ENCODE results near the gene ATG13.
"Not testable (repeated sequence)": the region's sequence is repeated elsewhere in the genome, so short reads cannot be mapped to it uniquely, and the experiment has no call there.

ATG13 gene

GRCh38 chr11:46706886-46707285 is 89.5 kb downstream of the ATG13 start:
- Histone ChIP-seq H3K9me3 (ENCODE audit: control insufficient read depth, low read depth, low read length) (no peaks in the 10 kb centered on the region), H3K27me3 (ENCODE audit: control insufficient read depth, insufficient read depth, low read length) (no peaks in the 10 kb centered on the region), H3K27ac (ENCODE audit: low read length) (no peak overlapping the region), H3K9ac (ENCODE audit: low read length) (no peak overlapping the region), H3K4me1 (ENCODE audit: control insufficient read depth, low read depth, low read length) (no peaks in the 10 kb centered on the region), H3K4me3 (ENCODE audit: low read length) (no peak overlapping the region), H3K36me3 (ENCODE audit: control insufficient read depth, low read depth, low read length) (peaks cover 41% of the 10 kb centered on the region)

DNA sequence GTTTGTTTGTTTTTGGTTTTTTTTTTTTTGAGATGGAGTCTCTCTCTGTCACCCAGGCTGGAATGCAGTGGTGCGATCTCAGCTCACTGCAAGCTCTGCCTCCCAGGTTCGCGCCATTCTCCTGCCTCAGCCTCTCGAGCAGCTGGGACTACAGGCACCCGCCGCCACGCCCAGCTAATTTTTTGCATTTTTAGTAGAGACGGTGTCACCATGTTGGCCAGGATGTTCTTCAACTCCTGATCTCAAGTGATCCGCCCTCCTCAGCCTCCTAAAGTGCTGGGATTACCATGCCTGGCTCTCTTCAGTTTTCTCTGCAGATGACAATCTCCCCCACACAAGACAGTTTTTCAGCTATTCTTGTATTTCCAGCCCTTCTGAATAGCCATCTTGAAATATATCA is 92.0 kb downstream of the ATG13 start:
- H3K9me3 ChIP-seq (ENCODE audit: control insufficient read depth, low read depth, low read length); H3K27me3 ChIP-seq (ENCODE audit: control insufficient read depth, insufficient read depth, low read length); H3K9ac ChIP-seq (ENCODE audit: low read length); H3K4me3 ChIP-seq (ENCODE audit: low read length); H3K4me1 ChIP-seq (ENCODE audit: control insufficient read depth, low read depth, low read length); H3K27ac ChIP-seq (ENCODE audit: low read length): not testable (repeated sequence)
- H3K36me3 ChIP-seq (ENCODE audit: control insufficient read depth, low read depth, low read length): peaks cover 22% of the 10 kb centered on the region

GRCh38 chr11:46710821-46711269 is 93.5 kb downstream of the ATG13 start:
- Histone ChIP-seq H3K27ac (ENCODE audit: low read length) (no peak overlapping the region), H3K9me3 (ENCODE audit: control insufficient read depth, low read depth, low read length) (no peaks in the 10 kb centered on the region), H3K4me3 (ENCODE audit: low read length) (no peak overlapping the region), H3K27me3 (ENCODE audit: control insufficient read depth, insufficient read depth, low read length) (no peaks in the 10 kb centered on the region), H3K4me1 (ENCODE audit: control insufficient read depth, low read depth, low read length) (no peaks in the 10 kb centered on the region), H3K36me3 (ENCODE audit: control insufficient read depth, low read depth, low read length) (peaks cover 8% of the 10 kb centered on the region), H3K9ac (ENCODE audit: low read length) (no peak overlapping the region)

- Histone ChIP-seq H3K4me3 (ENCODE audit: low read length) (no peak overlapping the region), H3K9me3 (ENCODE audit: control insufficient read depth, low read depth, low read length) (no peaks in the 10 kb centered on the region), H3K36me3 (ENCODE audit: control insufficient read depth, low read depth, low read length) (peaks cover 6% of the 10 kb centered on the region), H3K27me3 (ENCODE audit: control insufficient read depth, insufficient read depth, low read length) (no peaks in the 10 kb centered on the region), H3K27ac (ENCODE audit: low read length) (no peak overlapping the region), H3K4me1 (ENCODE audit: control insufficient read depth, low read depth, low read length) (no peaks in the 10 kb centered on the region), H3K9ac (ENCODE audit: low read length) (no peak overlapping the region)
Observed at GRCh38 chr11:46711303-46711702, 94.0 kb downstream of the ATG13 start.

DNA sequence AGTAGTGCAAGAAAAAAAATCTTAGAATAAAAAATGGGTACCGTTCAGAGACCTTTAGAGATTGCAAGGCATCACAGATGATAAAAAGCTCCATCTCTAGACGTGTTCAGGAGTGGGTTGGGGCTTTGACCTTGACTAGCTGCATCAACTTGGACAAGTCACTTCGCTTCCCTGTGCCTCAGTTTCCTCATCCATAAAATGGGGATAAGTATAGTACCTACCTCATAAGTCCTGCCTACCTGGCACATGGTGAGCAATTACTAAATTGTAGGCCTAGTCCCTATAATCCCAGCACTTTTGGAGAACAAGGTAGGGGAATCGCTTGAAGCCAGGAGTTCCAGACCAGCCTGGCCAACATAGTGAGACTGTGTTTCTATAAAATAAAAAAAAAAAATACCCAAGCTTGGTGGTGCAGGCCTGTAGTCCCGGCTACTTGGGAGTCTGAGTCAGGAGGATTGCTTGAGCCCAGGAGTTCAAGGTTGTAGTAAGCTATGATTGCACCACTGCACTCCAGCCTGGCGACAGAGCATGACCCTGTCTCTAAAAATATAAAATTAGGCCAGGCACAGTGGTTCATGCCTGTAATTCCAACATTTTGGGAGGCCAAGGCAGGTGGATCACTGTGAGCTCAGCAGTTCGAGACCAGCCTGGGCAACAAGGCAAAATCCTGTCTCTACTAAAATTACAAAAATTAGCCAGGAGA is 95.7 kb downstream of the ATG13 start:
- no peaks in the 10 kb centered on the region for H3K4me1 ChIP-seq (ENCODE audit: control insufficient read depth, low read depth, low read length)
- H3K27me3 ChIP-seq (ENCODE audit: control insufficient read depth, insufficient read depth, low read length): no peaks in the 10 kb centered on the region
- no peak overlapping the region for H3K4me3 ChIP-seq (ENCODE audit: low read length)
- H3K9ac ChIP-seq (ENCODE audit: low read length): no peak overlapping the region
- H3K27ac ChIP-seq (ENCODE audit: low read length): no peak overlapping the region
- H3K36me3 ChIP-seq (ENCODE audit: control insufficient read depth, low read depth, low read length): no peaks in the 10 kb centered on the region
- H3K9me3 ChIP-seq (ENCODE audit: control insufficient read depth, low read depth, low read length): no peaks in the 10 kb centered on the region

DNA sequence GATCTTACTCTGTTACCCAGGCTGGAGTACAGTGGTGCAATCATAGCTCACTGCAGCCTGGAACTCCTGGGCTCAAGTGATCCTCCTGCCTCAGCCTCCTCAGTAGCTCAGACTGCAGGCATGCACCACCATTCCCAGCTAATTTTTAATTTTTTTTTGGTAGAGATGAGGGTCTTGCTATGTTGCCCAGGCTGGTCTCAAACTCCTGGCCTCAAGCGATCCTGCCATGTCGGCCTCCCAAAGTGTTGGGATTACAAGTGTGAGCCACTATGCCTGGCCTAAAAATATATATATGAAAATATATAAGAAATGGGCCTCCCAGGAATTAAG is 100.4 kb downstream of the ATG13 start:
- not testable (repeated sequence) for H3K4me3 ChIP-seq (ENCODE audit: low read length); H3K4me1 ChIP-seq (ENCODE audit: control insufficient read depth, low read depth, low read length); H3K27me3 ChIP-seq (ENCODE audit: control insufficient read depth, insufficient read depth, low read length); H3K27ac ChIP-seq (ENCODE audit: low read length); H3K9me3 ChIP-seq (ENCODE audit: control insufficient read depth, low read depth, low read length); H3K9ac ChIP-seq (ENCODE audit: low read length); H3K36me3 ChIP-seq (ENCODE audit: control insufficient read depth, low read depth, low read length)

DNA sequence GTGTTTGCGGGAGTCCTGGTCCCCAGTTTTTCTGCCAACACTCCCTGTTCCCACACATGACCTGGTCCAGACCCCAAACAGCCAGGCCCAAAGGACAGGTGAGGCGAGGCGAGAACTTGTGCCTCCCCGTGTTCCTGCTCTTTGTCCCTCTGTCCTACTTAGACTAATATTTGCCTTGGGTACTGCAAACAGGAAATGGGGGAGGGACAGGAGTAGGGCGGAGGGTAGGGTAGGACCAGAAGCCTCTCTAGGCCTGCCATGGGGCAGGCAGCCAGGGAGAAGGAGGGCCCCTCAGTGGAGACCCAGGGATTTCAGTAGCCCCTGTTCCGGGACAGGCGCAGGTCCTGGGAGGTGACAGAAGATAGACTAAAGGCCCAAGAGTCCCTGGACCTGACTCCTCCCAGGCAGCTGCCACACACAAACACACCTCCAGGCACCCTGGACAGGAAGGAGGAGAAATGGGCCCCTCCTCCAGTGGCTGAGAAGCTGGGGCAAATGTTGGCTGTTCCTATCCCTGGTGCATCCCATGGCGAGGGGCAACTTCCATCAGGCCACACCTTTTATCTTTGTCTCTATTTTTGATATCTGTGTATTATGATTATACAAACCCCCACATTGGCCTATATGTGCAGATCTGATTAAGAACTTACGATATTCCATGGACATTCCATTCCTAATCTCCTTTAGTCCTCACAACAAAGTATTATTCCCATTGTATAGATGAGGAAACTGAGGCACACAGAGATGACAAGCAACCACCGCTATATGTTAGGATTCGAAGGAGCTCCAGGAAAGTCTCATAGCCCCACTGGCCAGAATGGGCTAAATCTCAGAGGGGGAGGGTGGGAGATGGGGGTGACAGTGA is 101.0 kb downstream of the ATG13 start:
- no peaks in the 10 kb centered on the region for H3K27me3 ChIP-seq (ENCODE audit: control insufficient read depth, insufficient read depth, low read length)
- no peak overlapping the region for H3K27ac ChIP-seq (ENCODE audit: low read length)
- no peaks in the 10 kb centered on the region for H3K9me3 ChIP-seq (ENCODE audit: control insufficient read depth, low read depth, low read length)
- H3K4me3 ChIP-seq (ENCODE audit: low read length): no peak overlapping the region
- no peaks in the 10 kb centered on the region for H3K4me1 ChIP-seq (ENCODE audit: control insufficient read depth, low read depth, low read length)
- no peak overlapping the region for H3K9ac ChIP-seq (ENCODE audit: low read length)
- H3K36me3 ChIP-seq (ENCODE audit: control insufficient read depth, low read depth, low read length): no peaks in the 10 kb centered on the region

- no peak within 1 kb of the TSS for H3K27ac ChIP-seq (ENCODE audit: low read length)
- no peaks in the 10 kb centered on the region for H3K27me3 ChIP-seq (ENCODE audit: control insufficient read depth, insufficient read depth, low read length)
- no peaks in the 10 kb centered on the region for H3K36me3 ChIP-seq (ENCODE audit: control insufficient read depth, low read depth, low read length)
- no peaks in the 10 kb centered on the region for H3K4me1 ChIP-seq (ENCODE audit: control insufficient read depth, low read depth, low read length)
- no peak within 1 kb of the TSS for H3K4me3 ChIP-seq (ENCODE audit: low read length)
- no peak within 1 kb of the TSS for H3K9ac ChIP-seq (ENCODE audit: low read length)
- H3K9me3 ChIP-seq (ENCODE audit: control insufficient read depth, low read depth, low read length): no peaks in the 10 kb centered on the region
Observed at GRCh38 chr11:46719048-46719542, 101.7 kb downstream of the ATG13 start, which contains the start of gene F2. Gene F2, plus strand, starts transcription at chr11:46719213. Its CDS starts 23 bp downstream, at chr11:46719236.

- Histone ChIP-seq H3K4me1 (ENCODE audit: control insufficient read depth, low read depth, low read length) (peaks cover 3% of the 10 kb centered on the region), H3K27me3 (ENCODE audit: control insufficient read depth, insufficient read depth, low read length) (no peaks in the 10 kb centered on the region), H3K9ac (ENCODE audit: low read length) (no peak overlapping the region), H3K27ac (ENCODE audit: low read length) (no peak overlapping the region), H3K4me3 (ENCODE audit: low read length) (no peak overlapping the region), H3K36me3 (ENCODE audit: control insufficient read depth, low read depth, low read length) (no peaks in the 10 kb centered on the region), H3K9me3 (ENCODE audit: control insufficient read depth, low read depth, low read length) (no peaks in the 10 kb centered on the region)
Observed at GRCh38 chr11:46719543-46720218, 102.3 kb downstream of the ATG13 start.

- Histone ChIP-seq H3K27ac (ENCODE audit: low read length) (no peak overlapping the region), H3K36me3 (ENCODE audit: control insufficient read depth, low read depth, low read length) (no peaks in the 10 kb centered on the region), H3K9ac (ENCODE audit: low read length) (no peak overlapping the region), H3K4me1 (ENCODE audit: control insufficient read depth, low read depth, low read length) (peaks cover 3% of the 10 kb centered on the region), H3K4me3 (ENCODE audit: low read length) (no peak overlapping the region), H3K27me3 (ENCODE audit: control insufficient read depth, insufficient read depth, low read length) (no peaks in the 10 kb centered on the region), H3K9me3 (ENCODE audit: control insufficient read depth, low read depth, low read length) (no peaks in the 10 kb centered on the region)
Observed at GRCh38 chr11:46721286-46721685, 103.9 kb downstream of the ATG13 start.

DNA sequence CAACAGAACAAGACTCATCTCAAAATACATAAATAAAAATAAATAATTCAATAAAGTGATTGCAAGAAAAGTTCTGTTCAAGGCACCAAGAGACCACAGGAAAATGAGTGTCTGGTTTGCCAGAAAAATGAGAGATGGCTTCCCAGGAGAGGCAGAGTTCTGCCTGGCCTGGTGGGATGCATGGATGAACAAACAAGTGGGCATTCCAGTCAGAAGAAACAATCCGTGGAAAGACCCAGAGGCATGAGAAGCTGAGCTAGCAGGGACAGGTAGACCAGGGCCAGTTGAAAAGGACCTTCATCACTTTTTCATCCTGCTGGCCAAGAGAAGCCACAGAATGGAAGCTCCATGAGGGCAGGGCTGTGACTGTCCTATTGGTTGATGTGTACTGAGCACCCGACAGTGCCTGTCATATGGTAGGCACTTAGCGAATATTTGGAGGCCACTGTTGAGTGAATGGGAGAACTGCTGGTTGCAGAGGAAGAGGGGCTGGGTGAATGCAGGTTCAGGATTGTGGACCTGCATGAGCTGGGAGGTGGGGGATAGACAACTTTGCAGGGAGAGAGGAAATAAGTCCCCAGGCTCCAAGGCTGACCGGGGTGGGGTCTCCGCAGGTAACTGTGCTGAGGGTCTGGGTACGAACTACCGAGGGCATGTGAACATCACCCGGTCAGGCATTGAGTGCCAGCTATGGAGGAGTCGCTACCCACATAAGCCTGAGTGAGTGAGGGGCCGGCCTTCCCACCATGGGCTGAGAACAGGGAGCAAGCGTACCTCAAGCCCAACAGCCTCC is 105.4 kb downstream of the ATG13 start:
- Histone ChIP-seq H3K27ac (ENCODE audit: low read length) (no peak overlapping the region), H3K9ac (ENCODE audit: low read length) (no peak overlapping the region), H3K4me1 (ENCODE audit: control insufficient read depth, low read depth, low read length) (peaks cover 3% of the 10 kb centered on the region), H3K27me3 (ENCODE audit: control insufficient read depth, insufficient read depth, low read length) (no peaks in the 10 kb centered on the region), H3K36me3 (ENCODE audit: control insufficient read depth, low read depth, low read length) (no peaks in the 10 kb centered on the region), H3K9me3 (ENCODE audit: control insufficient read depth, low read depth, low read length) (no peaks in the 10 kb centered on the region), H3K4me3 (ENCODE audit: low read length) (no peak overlapping the region)

Data from iPS-18a (cell line).